Colonic mucosa (tissue), 4 donors: ENCODE results near the gene DDIT4L. TPM values are rescaled to one million over a fixed set of nuclear protein-coding genes. Genes with fewer than 3 reads are reported as not detected.

ENCODE experiments used
- DNase-seq: peaks from one replicate; pipeline ENCODE4 v3.0.0-alpha.2; 2020
- H3K27ac ChIP-seq: fragments of 200-600 bp; one replicate; pipeline ENCODE4 v1.8.0; 2021
- H3K27me3 ChIP-seq: fragments of 200-600 bp; one replicate; pipeline ENCODE4 v1.8.0; 2021
- H3K36me3 ChIP-seq: fragments of 200-600 bp; one replicate; pipeline ENCODE4 v1.8.0; 2021
- H3K4me1 ChIP-seq: fragments of 200-600 bp; one replicate; pipeline ENCODE4 v1.8.0; 2021; ENCODE audit warnings: mild to moderate bottlenecking
- H3K4me3 ChIP-seq: fragments of 200-600 bp; one replicate; pipeline ENCODE4 v1.8.0; 2021
- H3K9ac ChIP-seq, 2 donors: one replicate each; pipeline ENCODE4 v1.7.0; 2013; ENCODE audit warnings: control low read depth in 2 of 2, low read depth in 2 of 2, low read length in 2 of 2
- H3K9me3 ChIP-seq: fragments of 200-600 bp; one replicate; pipeline ENCODE4 v1.8.0; 2021
- intact Hi-C: fragments of 100-400 bp; cut with DNase I; formaldehyde crosslinking; loops from one replicate; pipeline ENCODE4 v1.14.1; 2022
- total RNA-seq, 2 donors: library from RNA; stranded (reverse); fragmentation: NEBNext Ultra II Directional in 1 of 2; extraction: Animal tissue kit (Norgen Biotek cat#: 25700) in 1 of 2; gene quantifications; one replicate each; pipeline ENCODE4 v1.2.1, GENCODE V29; 2021
- TF ChIP-seq, protein P1 (sequence below): fragments of 200-600 bp; IDR thresholded peaks from one replicate; pipeline ENCODE4 v1.8.0; 2022; ENCODE audit warnings: antibody characterized with exemption, mild to moderate bottlenecking
- donor health status: healthy.
- donor health status: DM: no; HTN: no; CAD: no.
- donor health status: DM: no; HTN: no; CAD: no.

Gene DDIT4L
- total RNA-seq, result under 1 TPM in 1 of 2 donors, not detected in 1; 0.72 TPM

DNA sequence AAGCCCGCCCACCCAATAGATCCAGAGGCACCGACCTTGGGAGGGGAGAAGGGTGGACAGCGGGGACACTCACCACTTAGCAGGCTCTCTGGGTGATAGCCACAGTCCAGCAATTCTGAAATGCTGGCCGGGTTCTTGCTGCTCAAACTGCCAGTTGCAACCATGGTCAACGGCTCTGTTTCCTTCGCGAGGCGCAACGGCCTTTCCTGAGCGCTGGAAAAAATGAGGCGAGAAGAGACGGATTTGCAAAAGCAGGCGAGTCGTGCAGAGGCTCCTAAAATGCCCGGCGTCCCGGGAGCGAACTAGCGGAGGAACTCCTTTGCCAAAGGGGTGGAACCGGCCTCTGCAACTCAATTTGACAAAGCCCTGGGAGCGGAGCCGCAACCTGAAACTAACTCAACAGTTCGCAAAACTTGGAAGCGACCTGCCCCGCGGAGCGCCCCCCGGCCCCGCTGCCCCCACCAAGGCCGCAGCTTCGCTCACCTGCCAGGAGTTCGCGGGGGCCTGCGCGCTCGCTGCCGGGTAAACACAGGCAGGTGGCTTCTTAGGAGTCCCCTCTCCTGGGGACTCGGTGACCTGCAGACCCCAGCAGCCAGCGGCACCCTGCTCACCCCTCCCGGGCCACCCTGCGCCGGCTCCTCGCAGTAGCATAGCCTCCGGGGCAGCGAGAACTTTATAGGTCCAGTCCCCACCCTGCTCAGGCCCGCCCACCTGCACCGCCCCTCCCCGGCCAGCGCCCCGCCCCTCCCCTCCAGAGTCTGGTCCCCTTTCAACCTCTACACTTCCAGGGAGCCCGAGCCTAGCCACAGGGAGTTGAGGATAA is at the start of gene DDIT4L:
Gene DDIT4L, minus strand, starts transcription at position 649 of the 823 bp plus-strand sequence. Its CDS starts 485 bp downstream, at position 164.
- intact Hi-C loops, result no loop called here
- H3K9me3 ChIP-seq, result no peaks in the 10 kb centered on the region
- H3K36me3 ChIP-seq, result no peaks in the 10 kb centered on the region
- no peaks in the 10 kb centered on the region for H3K4me1 ChIP-seq
- no peak within 1 kb of the TSS for H3K9ac ChIP-seq
- H3K4me3 ChIP-seq, result peak within 1 kb of the TSS; percentile 47
- H3K27me3 ChIP-seq, result peaks cover 11% of the 10 kb centered on the region
- TF ChIP-seq, protein P1, sequence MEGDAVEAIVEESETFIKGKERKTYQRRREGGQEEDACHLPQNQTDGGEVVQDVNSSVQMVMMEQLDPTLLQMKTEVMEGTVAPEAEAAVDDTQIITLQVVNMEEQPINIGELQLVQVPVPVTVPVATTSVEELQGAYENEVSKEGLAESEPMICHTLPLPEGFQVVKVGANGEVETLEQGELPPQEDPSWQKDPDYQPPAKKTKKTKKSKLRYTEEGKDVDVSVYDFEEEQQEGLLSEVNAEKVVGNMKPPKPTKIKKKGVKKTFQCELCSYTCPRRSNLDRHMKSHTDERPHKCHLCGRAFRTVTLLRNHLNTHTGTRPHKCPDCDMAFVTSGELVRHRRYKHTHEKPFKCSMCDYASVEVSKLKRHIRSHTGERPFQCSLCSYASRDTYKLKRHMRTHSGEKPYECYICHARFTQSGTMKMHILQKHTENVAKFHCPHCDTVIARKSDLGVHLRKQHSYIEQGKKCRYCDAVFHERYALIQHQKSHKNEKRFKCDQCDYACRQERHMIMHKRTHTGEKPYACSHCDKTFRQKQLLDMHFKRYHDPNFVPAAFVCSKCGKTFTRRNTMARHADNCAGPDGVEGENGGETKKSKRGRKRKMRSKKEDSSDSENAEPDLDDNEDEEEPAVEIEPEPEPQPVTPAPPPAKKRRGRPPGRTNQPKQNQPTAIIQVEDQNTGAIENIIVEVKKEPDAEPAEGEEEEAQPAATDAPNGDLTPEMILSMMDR, result no peak
- H3K27ac ChIP-seq, result no peak within 1 kb of the TSS
- peak; percentile 37 for DNase-seq

GRCh38 chr4:100240008-100240407 is 49.7 kb upstream of the DDIT4L start:
- Histone ChIP-seq H3K9me3 (no peaks in the 10 kb centered on the region), H3K4me3 (no peak overlapping the region), H3K27me3 (no peaks in the 10 kb centered on the region), H3K27ac (no peak overlapping the region), H3K4me1 (no peaks in the 10 kb centered on the region), H3K9ac (no peak overlapping the region), H3K36me3 (no peaks in the 10 kb centered on the region)
- intact Hi-C loops, result no loop called here
- TF ChIP-seq, protein P1, result no peak
- no peak for DNase-seq

- Histone ChIP-seq H3K4me3 (no peak overlapping the region), H3K27me3 (no peaks in the 10 kb centered on the region), H3K9ac (no peak overlapping the region), H3K9me3 (no peaks in the 10 kb centered on the region), H3K36me3 (no peaks in the 10 kb centered on the region), H3K4me1 (no peaks in the 10 kb centered on the region), H3K27ac (no peak overlapping the region)
- no peak for DNase-seq
- intact Hi-C loops, result no loop called here
- TF ChIP-seq, protein P1, result no peak
Observed at GRCh38 chr4:100224721-100225120, 34.5 kb upstream of the DDIT4L start.

- DNase-seq, result no peak
- H3K36me3 ChIP-seq, result no peaks in the 10 kb centered on the region
- intact Hi-C loops, result no loop called here
- no peaks in the 10 kb centered on the region for H3K4me1 ChIP-seq
- no peak overlapping the region for H3K27ac ChIP-seq
- H3K9me3 ChIP-seq, result no peaks in the 10 kb centered on the region
- H3K4me3 ChIP-seq, result no peak overlapping the region
- no peaks in the 10 kb centered on the region for H3K27me3 ChIP-seq
- TF ChIP-seq, protein P1, result no peak
- H3K9ac ChIP-seq, result no peak overlapping the region
Observed at GRCh38 chr4:100224160-100224559, 33.9 kb upstream of the DDIT4L start.

DNA sequence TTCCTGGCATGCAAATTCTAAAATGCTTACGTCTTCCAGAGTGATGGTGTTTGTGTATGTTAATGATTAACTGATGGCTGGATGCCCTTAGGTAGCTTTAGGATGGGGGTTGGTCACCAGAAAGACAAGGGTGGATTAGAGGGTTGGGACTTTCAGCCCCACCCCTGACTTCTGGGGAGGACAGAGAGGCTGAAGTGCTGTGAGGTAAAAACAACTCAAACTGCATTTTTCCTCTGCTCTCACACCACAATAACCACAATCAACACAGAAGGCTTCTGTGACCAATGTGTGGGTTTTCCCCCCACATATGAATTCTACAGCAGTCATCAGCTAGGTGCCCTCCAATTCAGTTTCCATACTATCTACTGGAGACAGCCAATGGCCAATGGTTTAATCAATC is 18.7 kb upstream of the DDIT4L start:
- intact Hi-C loops, result no loop called here
- DNase-seq, result no peak
- no peak overlapping the region for H3K9ac ChIP-seq
- no peak overlapping the region for H3K4me3 ChIP-seq
- no peaks in the 10 kb centered on the region for H3K27me3 ChIP-seq
- H3K36me3 ChIP-seq, result no peaks in the 10 kb centered on the region
- H3K9me3 ChIP-seq, result no peaks in the 10 kb centered on the region
- TF ChIP-seq, protein P1, result no peak
- H3K27ac ChIP-seq, result no peak overlapping the region
- H3K4me1 ChIP-seq, result no peaks in the 10 kb centered on the region
